Measurements from ENCODE around the gene UGT1A8. TPM values are rescaled to one million over a fixed set of nuclear protein-coding genes. Genes with fewer than 3 reads are reported as not detected.

UGT1A8 gene
- total and polyA plus RNA-seq, 2 donors (not counting 1 experiment from before 2014, with no cell fraction given) = not detected

GRCh38 chr2:233706720-233707119 lies 89.3 kb downstream of the UGT1A8 start:
- CTCF ChIA-PET = interaction anchor here (0.7 to 1.2 kb wide), 3 partner anchors 11 to 17 kb away, joined by 3 read pairs; no protein-coding TSS in a partner anchor
- 100% methylated on average over 1 of the region's 1 CpG for WGBS (ENCODE audit: insufficient coverage)

More at GRCh38 chr2:233706720-233707119, 89.3 kb downstream of the UGT1A8 start:
- Histone ChIP-seq H4K20me1 (ENCODE audit: control insufficient read depth, insufficient read depth, low read length, poor library complexity, severe bottlenecking) (no peaks in the 10 kb centered on the region), H2AFZ (ENCODE audit: insufficient read depth, low read depth, low read length, poor library complexity, severe bottlenecking) (no peak overlapping the region), H3K4me1 (ENCODE audit: control insufficient read depth in 2 of 2, insufficient read depth in 2 of 2, low read length in 2 of 2) (no peaks in the 10 kb centered on the region), H3K79me2 (ENCODE audit: control insufficient read depth, insufficient read depth, low read length) (no peaks in the 10 kb centered on the region), H3K9me3 (ENCODE audit: control extremely low read depth in 1 of 3, control insufficient read depth in 2 of 3, insufficient read depth in 1 of 3, low read length in 2 of 3) (peaks cover 0 to 8% (median 0%) of the 10 kb centered on the region in 3 donors), H3K9ac (ENCODE audit: low read length) (no peak overlapping the region), H3K4me2 (replicated peaks; ENCODE audit: low read depth, low read length, poor library complexity, severe bottlenecking) (no peak overlapping the region), H3K27ac (ENCODE audit: low read length in 2 of 2) (no peak overlapping the region), H3K4me3 (ENCODE audit: control extremely low read depth in 1 of 5, extremely low read depth in 1 of 5, insufficient read depth in 1 of 5, low read depth in 2 of 5, low read length in 4 of 5) (no peak overlapping the region), H3K36me3 (replicated peaks in 1 of 2; ENCODE audit: control extremely low read depth in 1 of 2, control insufficient read depth in 1 of 2, extremely low read depth in 1 of 2, insufficient read depth in 2 of 2, low read length in 1 of 2) (no peaks in the 10 kb centered on the region), H3K27me3 (replicated peaks in 1 of 4; ENCODE audit: control extremely low read depth in 1 of 4, control insufficient read depth in 3 of 4, insufficient read depth in 4 of 4, low read length in 3 of 4) (peaks cover 0 to 3% (median 0%) of the 10 kb centered on the region in 4 experiments)
- intact Hi-C loops (cut with micrococcal nuclease) = no loop called here
- no peak for DNase-seq
- TF ChIP-seq EZH2 (IDR thresholded peaks at IDR 0.05; ENCODE audit: borderline replicate concordance, insufficient read depth, low read depth, low read length, poor library complexity, severe bottlenecking) (no peak), CTCF (IDR thresholded peaks at IDR 0.05) (no peak)
- no peak for ATAC-seq (ENCODE audit: low read depth)
- no peaks in the 10 kb centered on the region for H3K9me3 Mint-ChIP-seq (ENCODE audit: insufficient read depth)
- H3K4me1 Mint-ChIP-seq = peaks cover 3% of the 10 kb centered on the region
- no peak overlapping the region for H3K4me3 Mint-ChIP-seq
- POLR2A ChIA-PET = interaction anchor here (0.7 kb wide), 1 partner anchor 487 kb away, joined by 3 read pairs; no protein-coding TSS in a partner anchor
- peaks cover 28% of the 10 kb centered on the region for H3K27me3 Mint-ChIP-seq
- no peak overlapping the region for H3K27ac Mint-ChIP-seq

Data from B cell (primary cell).